ENCODE data around the gene CNIH1. TPM values are rescaled to one million over a fixed set of nuclear protein-coding genes. Genes with fewer than 3 reads are reported as not detected.
A peak's percentile ranks its signal among the peaks of the same experiment; 100 is the strongest.
"Not testable (repeated sequence)": the region's sequence is repeated elsewhere in the genome, so short reads cannot be mapped to it uniquely, and the experiment has no call there.

CNIH1 gene
- polyA plus RNA-seq, 1 donor, result 196 TPM

GRCh38 chr14:54451961-54452360 lies 10.8 kb upstream of the CNIH1 start:
- no peak overlapping the region for H3K4me3 ChIP-seq (ENCODE audit: low read length)
- DNase-seq, result no peak
- no CpG with 5 or more reads among the region's 3 CpGs for WGBS (ENCODE audit: insufficient coverage, low lambda C conversion rate)
- H3K9me3 ChIP-seq (ENCODE audit: control insufficient read depth, low read depth, low read length), result no peaks in the 10 kb centered on the region
- H3K27me3 ChIP-seq (ENCODE audit: control insufficient read depth, insufficient read depth, low read length), result no peaks in the 10 kb centered on the region
- H3K36me3 ChIP-seq (ENCODE audit: control insufficient read depth, insufficient read depth, low read length), result no peaks in the 10 kb centered on the region
- peaks cover under 1% of the 10 kb centered on the region for H3K4me1 ChIP-seq (ENCODE audit: control insufficient read depth, insufficient read depth, low read length)
- H3K27ac ChIP-seq (ENCODE audit: low read length), result no peak overlapping the region

- peaks cover 9% of the 10 kb centered on the region for H3K4me1 ChIP-seq (ENCODE audit: control insufficient read depth, insufficient read depth, low read length)
- H3K9me3 ChIP-seq (ENCODE audit: control insufficient read depth, low read depth, low read length), result no peaks in the 10 kb centered on the region
- no peaks in the 10 kb centered on the region for H3K27me3 ChIP-seq (ENCODE audit: control insufficient read depth, insufficient read depth, low read length)
- DNase-seq, result no peak
- H3K4me3 ChIP-seq (ENCODE audit: low read length), result no peak overlapping the region
- no peak overlapping the region for H3K27ac ChIP-seq (ENCODE audit: low read length)
- no peaks in the 10 kb centered on the region for H3K36me3 ChIP-seq (ENCODE audit: control insufficient read depth, insufficient read depth, low read length)
- WGBS (ENCODE audit: insufficient coverage, low lambda C conversion rate), result no CpG with 5 or more reads among the region's 7 CpGs
Observed at GRCh38 chr14:54451121-54451601, 10.0 kb upstream of the CNIH1 start.

- WGBS (ENCODE audit: insufficient coverage, low lambda C conversion rate), result 100% methylated on average over 1 of the region's 3 CpGs
- H3K36me3 ChIP-seq (ENCODE audit: control insufficient read depth, insufficient read depth, low read length), result no peaks in the 10 kb centered on the region
- no peaks in the 10 kb centered on the region for H3K27me3 ChIP-seq (ENCODE audit: control insufficient read depth, insufficient read depth, low read length)
- DNase-seq, result no peak
- peaks cover 11% of the 10 kb centered on the region for H3K4me1 ChIP-seq (ENCODE audit: control insufficient read depth, insufficient read depth, low read length)
- no peak overlapping the region for H3K4me3 ChIP-seq (ENCODE audit: low read length)
- no peak overlapping the region for H3K27ac ChIP-seq (ENCODE audit: low read length)
- no peaks in the 10 kb centered on the region for H3K9me3 ChIP-seq (ENCODE audit: control insufficient read depth, low read depth, low read length)
Observed at GRCh38 chr14:54450535-54450934, 9.4 kb upstream of the CNIH1 start.

GRCh38 chr14:54447231-54447692 lies 6.1 kb upstream of the CNIH1 start:
- peak; percentile 90 to 96 for DNase-seq
- Histone ChIP-seq H3K9me3 (ENCODE audit: control insufficient read depth, low read depth, low read length) (no peaks in the 10 kb centered on the region), H3K4me3 (ENCODE audit: low read length) (no peak overlapping the region), H3K27ac (ENCODE audit: low read length) (peak overlapping the region; percentile 59), H3K36me3 (ENCODE audit: control insufficient read depth, insufficient read depth, low read length) (no peaks in the 10 kb centered on the region), H3K27me3 (ENCODE audit: control insufficient read depth, insufficient read depth, low read length) (no peaks in the 10 kb centered on the region), H3K4me1 (ENCODE audit: control insufficient read depth, insufficient read depth, low read length) (peaks cover 11% of the 10 kb centered on the region)
- no CpG with 5 or more reads among the region's 8 CpGs for WGBS (ENCODE audit: insufficient coverage, low lambda C conversion rate)

- peak; percentile 18 to 47 for DNase-seq
- WGBS (ENCODE audit: insufficient coverage, low lambda C conversion rate), result no CpG with 5 or more reads among the region's 5 CpGs
- Histone ChIP-seq H3K4me3 (ENCODE audit: low read length) (no peak overlapping the region), H3K36me3 (ENCODE audit: control insufficient read depth, insufficient read depth, low read length) (no peaks in the 10 kb centered on the region), H3K27ac (ENCODE audit: low read length) (peak overlapping the region; percentile 59), H3K4me1 (ENCODE audit: control insufficient read depth, insufficient read depth, low read length) (peaks cover 11% of the 10 kb centered on the region), H3K9me3 (ENCODE audit: control insufficient read depth, low read depth, low read length) (no peaks in the 10 kb centered on the region), H3K27me3 (ENCODE audit: control insufficient read depth, insufficient read depth, low read length) (no peaks in the 10 kb centered on the region)
Observed at GRCh38 chr14:54446161-54446693, 5.1 kb upstream of the CNIH1 start.

GRCh38 chr14:54444681-54445080 lies 3.5 kb upstream of the CNIH1 start:
- no peaks in the 10 kb centered on the region for H3K36me3 ChIP-seq (ENCODE audit: control insufficient read depth, insufficient read depth, low read length)
- H3K27me3 ChIP-seq (ENCODE audit: control insufficient read depth, insufficient read depth, low read length), result no peaks in the 10 kb centered on the region
- 97% methylated on average over 5 of the region's 7 CpGs for WGBS (ENCODE audit: insufficient coverage, low lambda C conversion rate)
- no peak overlapping the region for H3K4me3 ChIP-seq (ENCODE audit: low read length)
- no peak overlapping the region for H3K27ac ChIP-seq (ENCODE audit: low read length)
- H3K9me3 ChIP-seq (ENCODE audit: control insufficient read depth, low read depth, low read length), result no peaks in the 10 kb centered on the region
- no peak for DNase-seq
- peaks cover 11% of the 10 kb centered on the region for H3K4me1 ChIP-seq (ENCODE audit: control insufficient read depth, insufficient read depth, low read length)

GRCh38 chr14:54443981-54444380 lies 2.8 kb upstream of the CNIH1 start:
- Histone ChIP-seq H3K36me3 (ENCODE audit: control insufficient read depth, insufficient read depth, low read length) (no peaks in the 10 kb centered on the region), H3K4me3 (ENCODE audit: low read length) (no peak overlapping the region), H3K27ac (ENCODE audit: low read length) (no peak overlapping the region), H3K27me3 (ENCODE audit: control insufficient read depth, insufficient read depth, low read length) (no peaks in the 10 kb centered on the region), H3K9me3 (ENCODE audit: control insufficient read depth, low read depth, low read length) (no peaks in the 10 kb centered on the region), H3K4me1 (ENCODE audit: control insufficient read depth, insufficient read depth, low read length) (peaks cover 11% of the 10 kb centered on the region)
- no peak for DNase-seq
- WGBS (ENCODE audit: insufficient coverage, low lambda C conversion rate), result 75% methylated on average over 8 of the region's 18 CpGs

GRCh38 chr14:54442961-54443360 lies 1.8 kb upstream of the CNIH1 start:
- WGBS (ENCODE audit: insufficient coverage, low lambda C conversion rate), result no CpG with 5 or more reads among the region's 23 CpGs
- not testable (repeated sequence) for DNase-seq; H3K9me3 ChIP-seq (ENCODE audit: control insufficient read depth, low read depth, low read length); H3K27ac ChIP-seq (ENCODE audit: low read length); H3K27me3 ChIP-seq (ENCODE audit: control insufficient read depth, insufficient read depth, low read length); H3K4me3 ChIP-seq (ENCODE audit: low read length); H3K36me3 ChIP-seq (ENCODE audit: control insufficient read depth, insufficient read depth, low read length)
- H3K4me1 ChIP-seq (ENCODE audit: control insufficient read depth, insufficient read depth, low read length), result peaks cover 11% of the 10 kb centered on the region

- Histone ChIP-seq H3K9me3 (ENCODE audit: control insufficient read depth, low read depth, low read length) (no peaks in the 10 kb centered on the region), H3K36me3 (ENCODE audit: control insufficient read depth, insufficient read depth, low read length) (no peaks in the 10 kb centered on the region), H3K27ac (ENCODE audit: low read length) (peak overlapping the region; percentile 64), H3K4me1 (ENCODE audit: control insufficient read depth, insufficient read depth, low read length) (no peaks in the 10 kb centered on the region), H3K4me3 (ENCODE audit: low read length) (peak overlapping the region; percentile 74), H3K27me3 (ENCODE audit: control insufficient read depth, insufficient read depth, low read length) (no peaks in the 10 kb centered on the region)
- DNase-seq, result peak in 1 of 2 donors; percentile 14
- 0% methylated on average over 1 of the region's 5 CpGs for WGBS (ENCODE audit: insufficient coverage, low lambda C conversion rate)
Observed at GRCh38 chr14:54440476-54440872, 700 bp downstream of the CNIH1 start.

GRCh38 chr14:54440037-54440436 lies 1.1 kb downstream of the CNIH1 start:
- Histone ChIP-seq H3K4me3 (ENCODE audit: low read length) (peak overlapping the region; percentile 74), H3K36me3 (ENCODE audit: control insufficient read depth, insufficient read depth, low read length) (no peaks in the 10 kb centered on the region), H3K27ac (ENCODE audit: low read length) (peak overlapping the region; percentile 64)

GRCh38 chr14:54438703-54439102 lies 2.5 kb downstream of the CNIH1 start:
- no peaks in the 10 kb centered on the region for H3K9me3 ChIP-seq (ENCODE audit: control insufficient read depth, low read depth, low read length)
- no peak overlapping the region for H3K27ac ChIP-seq (ENCODE audit: low read length)
- no peaks in the 10 kb centered on the region for H3K4me1 ChIP-seq (ENCODE audit: control insufficient read depth, insufficient read depth, low read length)
- no CpG with 5 or more reads among the region's 4 CpGs for WGBS (ENCODE audit: insufficient coverage, low lambda C conversion rate)
- no peak overlapping the region for H3K4me3 ChIP-seq (ENCODE audit: low read length)
- no peak for DNase-seq
- H3K27me3 ChIP-seq (ENCODE audit: control insufficient read depth, insufficient read depth, low read length), result no peaks in the 10 kb centered on the region
- peaks cover 5% of the 10 kb centered on the region for H3K36me3 ChIP-seq (ENCODE audit: control insufficient read depth, insufficient read depth, low read length)

More at GRCh38 chr14:54440037-54440436, 1.1 kb downstream of the CNIH1 start:
- Histone ChIP-seq H3K4me1 (ENCODE audit: control insufficient read depth, insufficient read depth, low read length) (no peaks in the 10 kb centered on the region), H3K27me3 (ENCODE audit: control insufficient read depth, insufficient read depth, low read length) (no peaks in the 10 kb centered on the region), H3K9me3 (ENCODE audit: control insufficient read depth, low read depth, low read length) (no peaks in the 10 kb centered on the region)
- DNase-seq, result no peak
- no CpG with 5 or more reads among the region's 7 CpGs for WGBS (ENCODE audit: insufficient coverage, low lambda C conversion rate)

All from large intestine (tissue), 3 donors.